Measurements from ENCODE around the gene NDEL1. TPM values are rescaled to one million over a fixed set of nuclear protein-coding genes. Genes with fewer than 3 reads are reported as not detected.

The NDEL1 gene
- total and polyA plus RNA-seq, 2 experiments from 2014 or later, result 25.7 to 47.3 TPM

DNA sequence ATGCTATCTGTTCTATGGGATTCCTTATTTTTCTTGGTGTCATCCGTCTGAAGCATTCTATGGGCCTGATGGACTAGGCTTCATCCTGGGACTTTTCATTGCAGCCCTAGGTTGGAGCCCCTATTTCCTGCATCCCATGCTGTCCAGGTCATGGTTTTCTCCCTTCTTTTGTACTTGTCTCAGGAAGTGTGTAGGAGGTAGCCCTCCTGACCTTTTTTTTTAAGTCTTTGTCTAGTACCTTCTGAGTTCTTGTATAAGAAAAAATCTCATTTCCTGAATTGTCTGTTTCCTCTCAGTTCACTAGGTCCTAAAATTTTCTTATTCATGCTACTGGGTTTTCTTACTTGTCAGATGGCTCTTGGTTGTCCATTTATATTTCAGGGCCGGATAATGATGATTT lies 6.0 kb downstream of the NDEL1 start:
- Histone ChIP-seq H3K9me3 (ENCODE audit: low read depth) (no peaks in the 10 kb centered on the region), H3K27ac (no peak overlapping the region), H3K4me3 (no peak overlapping the region), H3K27me3 (no peaks in the 10 kb centered on the region), H3K4me1 (ENCODE audit: low read depth) (peaks cover 9% of the 10 kb centered on the region), H3K36me3 (peaks cover 4% of the 10 kb centered on the region)
- TF ChIP-seq CTCF (IDR thresholded peaks at IDR 0.05; ENCODE audit: low read depth, low read length), result no peak
- DNase-seq (ENCODE audit: low read depth in 1 of 2, low spot score in 1 of 2), result no peak

- TF ChIP-seq CTCF (IDR thresholded peaks at IDR 0.05; ENCODE audit: low read depth, low read length), result no peak
- Histone ChIP-seq H3K9me3 (ENCODE audit: low read depth) (no peaks in the 10 kb centered on the region), H3K36me3 (peaks cover 4% of the 10 kb centered on the region), H3K4me3 (no peak overlapping the region), H3K27me3 (no peaks in the 10 kb centered on the region), H3K4me1 (ENCODE audit: low read depth) (peaks cover 3% of the 10 kb centered on the region), H3K27ac (no peak overlapping the region)
- DNase-seq (ENCODE audit: low read depth in 1 of 2, low spot score in 1 of 2), result no peak
Measured at GRCh38 chr17:8442310-8442709, 6.6 kb downstream of the NDEL1 start.

DNA sequence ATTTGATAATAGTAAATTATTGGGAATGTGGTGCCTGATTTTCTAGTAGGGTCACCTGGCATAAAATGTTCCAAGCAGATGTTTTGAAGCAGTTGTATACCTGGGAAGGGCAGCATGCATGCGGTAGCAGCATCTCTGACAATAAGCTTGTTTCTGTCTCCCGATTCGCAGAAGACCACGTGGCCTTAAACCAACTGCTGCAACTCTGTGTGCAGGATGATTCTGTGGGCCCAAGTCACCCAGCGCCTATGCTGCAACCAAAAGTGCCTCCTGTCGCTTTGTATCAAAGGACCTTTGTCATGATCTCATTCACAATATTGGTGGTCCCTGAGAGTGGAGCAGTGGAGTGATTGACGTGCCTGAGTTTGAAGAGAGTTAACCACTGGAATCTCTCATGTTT lies 8.1 kb downstream of the NDEL1 start:
- no peak for DNase-seq (ENCODE audit: low read depth in 1 of 2, low spot score in 1 of 2)
- peaks cover 5% of the 10 kb centered on the region for H3K4me1 ChIP-seq (ENCODE audit: low read depth)
- no peak overlapping the region for H3K4me3 ChIP-seq
- TF ChIP-seq CTCF (IDR thresholded peaks at IDR 0.05; ENCODE audit: low read depth, low read length), result no peak
- H3K27me3 ChIP-seq, result no peaks in the 10 kb centered on the region
- peak overlapping the region; percentile 6 for H3K27ac ChIP-seq
- no peaks in the 10 kb centered on the region for H3K9me3 ChIP-seq (ENCODE audit: low read depth)
- peaks cover 4% of the 10 kb centered on the region for H3K36me3 ChIP-seq

DNA sequence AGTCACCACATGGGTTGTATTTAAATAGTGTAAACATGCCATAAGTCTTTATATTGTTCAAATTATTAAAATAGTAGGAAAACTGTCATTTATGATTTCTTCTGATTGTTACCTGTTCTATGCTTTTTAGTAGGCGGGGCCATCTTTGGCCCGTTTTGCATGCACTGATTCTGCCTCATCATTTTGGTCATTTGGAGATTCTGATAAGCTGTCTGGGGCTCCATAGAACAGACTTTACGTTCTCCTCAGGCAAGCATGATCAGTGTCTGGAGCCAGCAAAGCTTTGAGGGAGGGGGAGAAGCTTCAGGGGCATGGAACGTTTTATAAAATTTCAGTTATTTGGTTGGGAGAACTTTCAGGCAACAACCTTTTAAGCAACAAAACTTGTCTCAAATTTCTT lies 8.8 kb downstream of the NDEL1 start:
- no peak for DNase-seq (ENCODE audit: low read depth in 1 of 2, low spot score in 1 of 2)
- TF ChIP-seq CTCF (IDR thresholded peaks at IDR 0.05; ENCODE audit: low read depth, low read length), result no peak
- no peak overlapping the region for H3K27ac ChIP-seq
- H3K4me3 ChIP-seq, result no peak overlapping the region
- peaks cover 5% of the 10 kb centered on the region for H3K4me1 ChIP-seq (ENCODE audit: low read depth)
- no peaks in the 10 kb centered on the region for H3K9me3 ChIP-seq (ENCODE audit: low read depth)
- peaks cover 8% of the 10 kb centered on the region for H3K36me3 ChIP-seq
- no peaks in the 10 kb centered on the region for H3K27me3 ChIP-seq

GRCh38 chr17:8445536-8445935 lies 9.9 kb downstream of the NDEL1 start:
- H3K36me3 ChIP-seq, result peaks cover 14% of the 10 kb centered on the region
- H3K27ac ChIP-seq, result no peak overlapping the region

More at GRCh38 chr17:8445536-8445935, 9.9 kb downstream of the NDEL1 start:
- peaks cover 5% of the 10 kb centered on the region for H3K4me1 ChIP-seq (ENCODE audit: low read depth)
- H3K9me3 ChIP-seq (ENCODE audit: low read depth), result no peaks in the 10 kb centered on the region
- no peak overlapping the region for H3K4me3 ChIP-seq
- TF ChIP-seq CTCF (IDR thresholded peaks at IDR 0.05; ENCODE audit: low read depth, low read length), result no peak
- no peak for DNase-seq (ENCODE audit: low read depth in 1 of 2, low spot score in 1 of 2)
- H3K27me3 ChIP-seq, result no peaks in the 10 kb centered on the region
